Liver (tissue), 3 donors: Measurements from ENCODE around the gene MSI2.

Experiments used
- CTCF ChIP-seq: fragments of 150-350 bp; IDR thresholded peaks from 2 replicates; pipeline ENCODE4 v1.5.1; 2017; ENCODE audit warnings: improper control_type of control experiment, low read depth, low read length; ENCODE audit not compliant: missing input control
- GABPA ChIP-seq, 2 donors: IDR thresholded peaks in 1 of 2; conservative IDR thresholded peaks in 1 of 2; 2 replicates each; pipeline ENCODE4 v1.6.1; 2016; ENCODE audit warnings: antibody characterized with exemption in 2 of 2, mild to moderate bottlenecking in 1 of 2, moderate library complexity in 1 of 2
- JUND ChIP-seq, 2 donors: IDR thresholded peaks; 2 replicates each; pipeline ENCODE4 v1.6.1; 2016; ENCODE audit warnings: antibody characterized with exemption in 2 of 2
- RAD21 ChIP-seq, 2 donors: IDR thresholded peaks; 2 replicates each; pipeline ENCODE4 v1.6.1; 2016; ENCODE audit warnings: antibody characterized with exemption in 2 of 2, mild to moderate bottlenecking in 2 of 2
- TAF1 ChIP-seq: conservative IDR thresholded peaks from 2 replicates; pipeline ENCODE4 v1.6.1; 2016; ENCODE audit warnings: antibody characterized with exemption, mild to moderate bottlenecking
- ZBTB33 ChIP-seq: IDR thresholded peaks from 2 replicates; pipeline ENCODE4 v1.6.1; 2016; ENCODE audit warnings: antibody characterized with exemption
- donor health status: healthy.
- donor health status: healthy.

- TF ChIP-seq GABPA (IDR thresholded peaks at IDR 0.05 in 1 of 2, conservative IDR thresholded peaks at IDR 0.05 in 1 of 2) = no peak
- no peak for TF ChIP-seq CTCF
- no peak for TF ChIP-seq RAD21 (IDR thresholded peaks at IDR 0.05)
- no peak for TF ChIP-seq JUND (IDR thresholded peaks at IDR 0.05)
- TF ChIP-seq ZBTB33 = no peak
- no peak for TF ChIP-seq TAF1
Measured at GRCh38 chr17:57630736-57631135, 374.4 kb downstream of the MSI2 start.
